Dedifferentiated amniotic fluid mesenchymal stem cell (primary cell): ENCODE data around the gene YJEFN3.

ENCODE experiments used
- DNase-seq: peaks from one replicate; pipeline ENCODE4 v3.0.0-alpha.2; 2016; ENCODE audit errors: extremely low spot score

Gene YJEFN3

DNA sequence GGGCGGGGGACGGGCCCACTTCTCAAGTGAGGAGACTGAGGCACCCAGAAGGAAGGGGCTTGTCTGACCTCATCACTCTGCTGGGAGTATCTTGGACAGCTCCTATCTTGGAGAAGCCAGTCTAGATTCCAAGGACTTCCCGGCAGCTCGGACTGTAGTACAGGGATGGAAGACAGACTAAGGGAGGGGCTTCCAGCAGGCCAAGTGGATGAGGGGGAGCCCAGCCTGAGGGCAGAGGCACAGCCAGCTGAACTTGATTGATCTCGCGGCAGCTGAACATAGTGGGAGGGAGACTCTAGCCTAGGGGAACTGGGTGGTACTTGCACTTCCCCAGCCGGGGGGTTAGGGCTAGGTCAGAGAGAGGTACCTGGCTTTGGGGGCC lies 10.1 kb downstream of the YJEFN3 start:
- no peak for DNase-seq

DNA sequence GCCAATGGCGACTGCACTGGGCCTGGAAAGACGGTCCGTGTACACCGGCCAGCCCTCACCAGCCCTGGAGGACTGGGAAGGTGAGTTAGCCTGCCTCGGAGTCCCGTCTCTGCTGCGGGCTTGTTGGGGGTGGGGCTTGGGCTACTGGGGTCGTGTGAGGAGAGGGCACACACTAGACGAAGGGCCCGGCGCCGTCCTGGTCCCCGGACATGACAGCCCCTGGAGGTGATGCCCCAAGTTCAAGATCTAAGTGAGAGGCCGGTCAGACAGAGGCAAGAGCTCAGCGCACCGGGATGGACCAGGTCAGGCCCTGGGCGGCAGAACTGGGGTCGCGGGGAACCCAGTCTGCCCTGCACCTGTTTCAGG lies 11.0 kb downstream of the YJEFN3 start:
- DNase-seq = no peak

DNA sequence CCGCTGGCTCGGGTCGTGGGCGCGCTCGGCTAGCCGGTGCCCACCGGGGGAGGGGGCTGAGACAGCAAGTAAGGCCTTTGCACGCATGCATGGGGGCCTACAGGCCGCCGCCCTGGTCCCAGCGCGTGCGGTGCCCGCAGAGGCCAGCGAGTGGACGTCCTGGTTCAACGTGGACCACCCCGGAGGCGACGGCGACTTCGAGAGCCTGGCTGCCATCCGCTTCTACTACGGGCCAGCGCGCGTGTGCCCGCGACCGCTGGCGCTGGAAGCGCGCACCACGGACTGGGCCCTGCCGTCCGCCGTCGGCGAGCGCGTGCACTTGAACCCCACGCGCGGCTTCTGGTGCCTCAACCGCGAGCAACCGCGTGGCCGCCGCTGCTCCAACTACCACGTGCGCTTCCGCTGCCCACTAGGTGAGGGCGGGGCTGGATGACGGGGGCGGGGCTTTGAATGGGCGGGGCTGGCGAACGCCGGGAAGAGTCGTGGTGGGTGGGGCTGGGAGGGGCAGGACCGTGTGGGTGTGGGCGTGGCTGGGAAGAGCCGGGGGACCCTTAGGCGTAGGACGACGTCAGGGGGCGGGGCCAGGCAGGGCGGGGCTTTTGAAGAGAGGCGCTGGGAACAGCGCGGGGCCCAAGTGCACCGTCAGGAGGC lies 11.5 kb downstream of the YJEFN3 start:
- no peak for DNase-seq

DNA sequence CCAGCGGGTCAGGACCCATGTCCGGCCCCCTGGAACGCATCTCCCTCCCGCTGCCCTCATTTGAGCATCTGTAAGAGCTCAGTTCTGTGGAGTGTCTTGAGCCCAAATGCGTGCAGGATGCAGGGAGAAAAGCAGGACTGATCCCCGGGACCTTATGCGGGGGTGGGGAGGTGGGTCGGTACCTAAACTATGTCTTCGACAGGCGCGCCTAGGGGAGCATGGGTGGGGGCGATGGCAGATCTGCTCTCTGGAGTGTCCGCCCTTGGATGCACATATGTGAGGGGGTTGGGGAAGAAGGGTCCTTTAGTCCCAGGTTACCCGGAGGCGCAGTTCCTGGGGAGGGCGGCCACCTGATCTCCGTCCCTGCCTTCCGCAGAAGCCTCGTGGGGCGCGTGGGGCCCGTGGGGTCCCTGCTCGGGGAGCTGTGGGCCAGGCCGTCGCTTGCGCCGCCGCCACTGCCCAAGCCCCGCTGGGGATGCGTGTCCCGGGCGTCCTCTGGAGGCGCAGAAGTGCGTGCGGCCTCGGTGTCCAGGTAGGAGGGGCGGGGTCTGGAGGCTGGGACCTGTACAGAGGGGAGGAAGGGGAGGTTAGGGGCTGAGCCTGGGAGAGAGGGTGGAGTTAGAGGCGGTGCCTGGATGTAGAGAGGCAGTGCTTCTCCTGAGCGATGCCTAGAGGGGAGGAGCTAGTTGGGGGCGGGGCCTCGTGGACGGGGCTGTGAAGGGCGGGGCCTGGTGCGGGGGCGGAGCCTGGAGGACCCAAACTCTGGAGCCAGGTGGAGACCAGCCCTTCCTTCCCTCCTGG lies 12.2 kb downstream of the YJEFN3 start:
- DNase-seq = no peak

DNA sequence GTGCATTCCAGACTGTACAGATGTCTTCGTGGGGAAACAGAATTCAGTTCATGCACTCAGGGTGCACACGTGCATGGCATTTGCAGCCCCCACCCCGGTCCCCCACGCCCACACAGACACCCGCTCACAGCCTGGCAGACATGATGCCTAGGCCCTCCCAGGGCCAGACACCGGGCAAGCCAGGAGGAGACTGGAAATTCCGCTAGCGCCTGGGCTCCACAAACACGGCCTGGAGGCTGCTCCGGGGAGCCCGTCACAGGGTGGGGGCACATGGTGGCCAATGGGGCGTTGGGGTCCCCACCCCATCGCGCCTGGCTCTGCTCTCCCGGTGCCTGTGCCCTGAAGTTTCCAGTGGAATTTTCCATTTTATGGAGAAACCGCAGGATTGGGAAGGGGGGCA lies 12.9 kb downstream of the YJEFN3 start:
- no peak for DNase-seq

DNA sequence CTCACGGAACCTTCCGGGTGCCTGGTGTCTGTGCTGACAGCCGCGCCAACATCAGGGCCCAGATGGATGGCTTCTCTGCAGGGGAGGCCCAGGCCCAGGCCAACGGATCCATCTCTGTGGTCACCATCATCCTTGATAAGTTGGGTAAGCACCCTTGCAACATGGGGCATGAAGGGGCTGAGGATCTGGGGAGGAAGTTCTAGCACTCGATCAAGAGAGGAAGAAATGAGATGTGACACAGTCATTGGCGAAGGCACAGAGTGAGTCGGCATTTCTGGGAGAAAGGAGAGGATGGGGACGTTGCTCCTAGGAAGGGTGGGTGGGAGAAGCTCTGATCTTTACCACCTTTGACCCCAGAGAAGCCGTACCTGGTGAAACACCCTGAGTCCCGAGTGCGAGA lies 13.8 kb downstream of the YJEFN3 start:
- DNase-seq = no peak

DNA sequence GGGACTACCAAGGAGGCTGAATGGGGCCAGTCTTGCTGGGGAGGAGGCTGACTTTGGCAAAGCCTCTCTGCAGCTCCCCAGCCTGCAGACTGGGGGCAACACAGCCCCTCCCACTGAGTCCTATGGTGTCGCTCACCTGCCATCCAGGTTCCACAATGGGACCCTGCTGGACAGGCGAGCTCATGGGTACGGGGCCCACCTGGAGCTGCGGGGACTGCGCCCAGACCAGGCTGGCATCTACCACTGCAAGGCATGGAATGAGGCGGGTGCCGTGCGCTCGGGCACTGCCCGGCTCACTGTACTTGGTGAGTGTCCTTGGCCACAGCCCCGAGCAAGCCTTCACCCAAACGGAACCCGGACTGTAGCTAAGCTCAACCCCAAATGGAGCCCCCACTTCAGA lies 14.4 kb downstream of the YJEFN3 start:
- no peak for DNase-seq

DNA sequence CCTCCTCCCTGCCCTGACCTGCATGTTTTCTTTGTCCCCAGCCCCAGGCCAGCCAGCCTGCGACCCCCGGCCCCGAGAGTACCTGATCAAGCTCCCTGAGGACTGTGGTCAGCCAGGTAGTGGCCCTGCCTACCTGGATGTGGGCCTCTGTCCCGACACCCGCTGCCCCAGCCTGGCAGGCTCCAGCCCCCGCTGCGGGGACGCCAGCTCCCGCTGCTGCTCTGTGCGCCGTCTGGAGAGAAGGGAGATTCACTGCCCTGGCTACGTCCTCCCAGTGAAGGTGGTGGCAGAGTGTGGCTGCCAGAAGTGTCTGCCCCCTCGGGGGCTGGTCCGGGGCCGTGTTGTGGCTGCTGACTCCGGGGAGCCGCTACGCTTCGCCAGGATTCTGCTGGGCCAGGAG lies 14.9 kb downstream of the YJEFN3 start:
- DNase-seq = no peak

DNA sequence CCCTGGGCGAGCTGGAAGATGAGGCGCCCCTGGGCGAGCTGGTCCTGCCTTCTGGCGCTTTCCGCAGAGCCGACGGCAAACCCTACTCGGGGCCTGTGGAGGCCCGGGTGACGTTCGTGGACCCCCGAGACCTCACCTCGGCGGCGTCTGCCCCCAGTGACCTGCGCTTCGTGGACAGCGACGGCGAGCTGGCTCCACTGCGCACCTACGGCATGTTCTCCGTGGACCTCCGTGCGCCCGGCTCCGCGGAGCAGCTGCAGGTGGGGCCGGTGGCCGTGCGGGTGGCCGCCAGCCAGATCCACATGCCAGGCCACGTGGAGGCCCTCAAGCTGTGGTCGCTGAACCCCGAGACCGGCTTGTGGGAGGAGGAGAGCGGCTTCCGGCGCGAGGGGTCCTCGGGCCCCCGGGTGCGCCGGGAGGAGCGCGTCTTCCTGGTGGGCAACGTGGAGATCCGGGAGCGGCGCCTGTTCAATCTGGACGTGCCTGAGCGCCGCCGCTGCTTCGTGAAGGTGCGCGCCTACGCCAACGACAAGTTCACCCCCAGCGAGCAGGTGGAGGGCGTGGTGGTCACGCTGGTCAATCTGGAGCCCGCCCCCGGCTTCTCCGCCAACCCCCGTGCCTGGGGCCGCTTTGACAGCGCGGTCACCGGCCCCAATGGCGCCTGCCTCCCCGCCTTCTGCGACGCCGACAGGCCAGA lies 15.7 kb downstream of the YJEFN3 start:
- no peak for DNase-seq

DNA sequence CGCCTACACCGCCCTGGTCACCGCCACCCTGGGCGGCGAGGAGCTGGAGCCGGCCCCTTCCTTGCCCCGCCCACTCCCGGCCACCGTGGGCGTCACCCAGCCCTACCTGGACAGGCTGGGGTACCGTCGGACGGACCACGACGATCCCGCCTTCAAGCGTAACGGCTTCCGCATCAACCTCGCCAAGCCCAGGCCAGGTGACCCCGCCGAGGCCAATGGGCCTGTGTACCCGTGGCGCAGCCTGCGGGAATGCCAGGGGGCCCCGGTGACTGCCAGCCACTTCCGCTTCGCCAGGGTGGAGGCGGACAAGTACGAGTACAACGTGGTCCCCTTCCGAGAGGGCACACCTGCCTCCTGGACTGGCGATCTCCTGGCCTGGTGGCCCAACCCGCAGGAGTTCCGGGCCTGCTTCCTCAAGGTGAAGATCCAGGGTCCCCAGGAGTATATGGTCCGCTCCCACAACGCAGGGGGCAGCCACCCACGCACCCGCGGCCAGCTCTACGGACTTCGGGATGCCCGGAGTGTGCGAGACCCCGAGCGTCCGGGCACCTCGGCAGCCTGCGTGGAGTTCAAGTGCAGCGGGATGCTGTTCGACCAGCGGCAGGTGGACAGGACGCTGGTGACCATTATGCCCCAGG lies 16.4 kb downstream of the YJEFN3 start:
- no peak for DNase-seq

DNA sequence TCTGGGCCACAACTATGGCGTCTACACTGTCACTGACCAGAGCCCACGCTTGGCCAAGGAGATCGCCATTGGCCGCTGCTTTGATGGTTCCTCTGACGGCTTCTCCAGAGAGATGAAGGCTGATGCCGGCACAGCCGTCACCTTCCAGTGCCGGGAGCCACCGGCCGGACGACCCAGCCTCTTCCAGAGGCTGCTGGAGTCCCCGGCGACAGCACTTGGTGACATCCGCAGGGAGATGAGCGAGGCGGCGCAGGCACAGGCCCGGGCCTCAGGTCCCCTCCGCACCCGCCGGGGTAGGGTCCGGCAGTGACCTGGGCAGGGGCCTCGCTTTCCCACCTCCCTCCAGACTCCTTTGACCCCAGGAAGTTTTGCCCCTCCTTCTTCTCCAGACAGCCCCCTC lies 17.0 kb downstream of the YJEFN3 start:
- DNase-seq = no peak

DNA sequence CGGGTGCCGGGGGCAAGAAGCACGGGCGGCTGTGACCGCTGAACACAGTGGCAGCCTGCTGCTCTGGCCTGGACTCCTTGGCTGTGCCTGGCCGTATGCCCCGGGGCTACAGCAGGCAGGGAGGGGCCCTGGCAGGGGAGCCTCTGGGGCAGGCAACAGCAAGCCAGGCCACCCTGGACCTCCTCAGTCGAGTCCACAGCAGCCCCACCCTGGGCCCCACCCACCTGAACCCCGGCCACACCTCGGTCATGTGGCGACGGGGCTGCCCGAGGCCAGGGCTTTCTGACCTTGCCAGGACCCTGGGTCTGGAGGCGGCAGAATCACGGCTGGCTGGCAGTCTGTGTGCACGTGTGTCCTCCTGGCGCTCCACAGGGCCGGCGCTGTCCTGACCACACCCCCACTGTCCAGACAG lies 18.0 kb downstream of the YJEFN3 start:
- no peak for DNase-seq

DNA sequence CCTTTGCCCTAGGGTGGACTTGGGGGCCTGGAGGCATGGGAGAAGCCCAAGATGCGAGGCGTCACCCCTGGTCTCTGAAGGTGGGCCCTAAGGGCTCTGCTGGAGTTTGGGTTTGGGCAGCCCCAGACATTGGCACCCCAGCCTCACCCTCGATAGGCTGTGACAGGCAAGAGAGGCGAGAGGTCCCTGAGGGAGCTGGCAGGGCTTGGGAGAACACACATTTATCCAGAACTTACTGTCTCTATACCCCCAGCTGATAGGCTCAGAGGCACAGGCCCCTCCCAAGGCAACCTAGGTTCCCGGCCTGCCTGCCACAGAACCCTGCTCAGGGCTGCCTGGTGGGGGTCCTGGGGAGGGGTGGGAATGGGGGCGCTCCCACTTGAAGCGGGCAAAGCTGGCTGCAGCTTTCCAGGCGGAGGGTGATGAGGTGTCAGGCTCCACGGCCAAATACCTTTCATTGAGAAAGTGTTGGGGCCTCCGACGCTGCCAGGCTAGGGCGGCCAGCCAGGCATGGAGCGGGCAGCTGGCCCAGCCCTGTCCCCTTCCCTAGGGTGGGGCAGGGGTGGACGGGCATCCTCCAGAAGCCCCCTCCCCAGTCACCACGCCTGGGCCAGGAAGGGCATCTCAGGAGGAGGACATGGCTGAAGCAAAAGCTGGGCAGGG lies 19.1 kb downstream of the YJEFN3 start:
- no peak for DNase-seq

DNA sequence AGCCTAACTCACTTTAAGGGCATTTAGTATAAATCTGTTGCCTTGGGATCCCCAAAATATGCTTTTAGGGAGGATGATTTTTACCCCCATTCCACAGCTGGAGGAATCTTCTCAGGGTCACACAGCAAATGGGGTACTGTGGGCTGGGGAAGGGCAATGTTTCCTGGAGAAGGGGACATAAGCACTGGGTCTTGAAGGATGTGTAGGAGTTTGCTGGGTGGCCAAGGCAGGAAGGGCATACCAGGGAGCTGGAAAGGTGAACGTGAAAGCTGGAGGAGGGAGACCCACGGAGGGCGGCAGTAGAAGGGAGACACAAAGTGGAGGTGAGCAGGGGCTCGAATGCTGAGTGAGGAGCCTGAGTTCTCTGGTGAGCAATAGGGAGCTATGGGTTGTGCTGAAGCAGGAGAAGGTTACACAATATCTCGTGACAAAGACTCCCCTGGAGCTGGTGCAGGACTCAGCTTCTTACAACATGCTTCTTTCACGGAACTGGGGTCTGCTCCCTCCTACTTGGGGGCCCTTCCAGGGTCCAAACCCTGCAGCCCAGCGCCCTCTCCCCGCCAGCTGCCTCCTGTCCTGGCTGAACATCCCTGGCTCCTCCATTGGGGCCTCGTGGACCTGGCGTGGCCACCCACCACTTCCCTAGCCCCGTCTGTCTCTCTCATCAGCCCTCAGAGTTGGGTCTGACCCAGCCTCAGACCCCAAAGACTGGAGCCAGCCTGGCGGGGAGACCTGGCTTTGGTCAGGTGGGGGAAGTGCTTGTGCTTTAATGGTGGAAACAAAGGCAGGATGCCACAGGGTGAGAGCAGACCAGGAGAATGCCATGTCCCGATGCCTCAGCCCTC lies 20.4 kb downstream of the YJEFN3 start:
- DNase-seq = no peak

DNA sequence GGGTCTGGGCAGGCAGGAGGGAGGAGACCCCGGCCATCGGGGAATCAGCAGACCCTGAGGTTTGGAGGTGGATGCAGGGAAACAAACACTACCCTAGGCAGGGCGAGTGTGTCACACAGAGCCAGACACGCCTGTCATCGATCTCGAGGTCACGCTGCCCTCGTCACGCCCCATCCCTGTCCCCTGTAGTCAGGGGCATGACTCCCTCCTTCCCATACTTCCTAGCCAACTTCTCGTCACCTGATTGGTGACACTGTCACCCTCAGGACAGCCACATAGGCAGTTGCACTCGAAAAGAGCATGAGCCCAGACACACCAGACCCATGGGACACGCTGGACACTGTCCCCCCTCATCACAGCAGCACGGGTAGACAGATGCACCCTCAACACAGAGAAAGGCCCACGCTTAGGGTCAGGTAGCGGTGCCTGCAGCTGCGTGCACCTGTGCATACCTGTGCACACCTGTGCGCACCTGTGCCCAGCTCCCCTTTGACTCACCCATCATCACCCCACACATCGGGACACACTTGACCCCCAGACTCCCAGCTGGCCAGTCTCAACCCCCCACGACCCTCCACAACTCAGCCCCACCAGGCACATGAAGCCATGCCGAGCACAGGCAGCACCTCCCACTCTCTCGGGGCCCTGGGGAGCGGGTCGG lies 21.2 kb downstream of the YJEFN3 start:
- no peak for DNase-seq

DNA sequence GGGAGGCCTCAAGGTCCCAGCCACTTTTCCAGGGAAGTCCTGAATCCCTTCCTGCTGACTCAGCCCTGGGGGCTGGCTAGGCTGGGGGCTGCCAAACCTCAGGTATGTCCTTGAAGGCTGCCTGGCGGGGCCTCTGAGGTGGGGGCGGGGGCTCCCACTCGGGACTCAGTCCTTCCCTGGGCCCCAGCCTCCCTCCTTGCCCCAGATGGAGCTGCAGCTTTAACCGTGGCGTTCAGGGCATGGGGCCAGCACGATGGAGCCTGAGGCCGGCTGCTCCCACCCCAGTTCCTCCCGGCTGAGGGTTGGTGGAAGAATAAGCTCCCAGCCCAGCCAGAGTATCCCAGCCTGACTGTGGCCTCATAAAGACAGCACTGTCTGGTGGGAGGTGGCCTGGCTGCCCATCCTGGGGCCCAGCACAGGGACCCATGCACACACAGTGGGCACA lies 21.8 kb downstream of the YJEFN3 start:
- no peak for DNase-seq

DNA sequence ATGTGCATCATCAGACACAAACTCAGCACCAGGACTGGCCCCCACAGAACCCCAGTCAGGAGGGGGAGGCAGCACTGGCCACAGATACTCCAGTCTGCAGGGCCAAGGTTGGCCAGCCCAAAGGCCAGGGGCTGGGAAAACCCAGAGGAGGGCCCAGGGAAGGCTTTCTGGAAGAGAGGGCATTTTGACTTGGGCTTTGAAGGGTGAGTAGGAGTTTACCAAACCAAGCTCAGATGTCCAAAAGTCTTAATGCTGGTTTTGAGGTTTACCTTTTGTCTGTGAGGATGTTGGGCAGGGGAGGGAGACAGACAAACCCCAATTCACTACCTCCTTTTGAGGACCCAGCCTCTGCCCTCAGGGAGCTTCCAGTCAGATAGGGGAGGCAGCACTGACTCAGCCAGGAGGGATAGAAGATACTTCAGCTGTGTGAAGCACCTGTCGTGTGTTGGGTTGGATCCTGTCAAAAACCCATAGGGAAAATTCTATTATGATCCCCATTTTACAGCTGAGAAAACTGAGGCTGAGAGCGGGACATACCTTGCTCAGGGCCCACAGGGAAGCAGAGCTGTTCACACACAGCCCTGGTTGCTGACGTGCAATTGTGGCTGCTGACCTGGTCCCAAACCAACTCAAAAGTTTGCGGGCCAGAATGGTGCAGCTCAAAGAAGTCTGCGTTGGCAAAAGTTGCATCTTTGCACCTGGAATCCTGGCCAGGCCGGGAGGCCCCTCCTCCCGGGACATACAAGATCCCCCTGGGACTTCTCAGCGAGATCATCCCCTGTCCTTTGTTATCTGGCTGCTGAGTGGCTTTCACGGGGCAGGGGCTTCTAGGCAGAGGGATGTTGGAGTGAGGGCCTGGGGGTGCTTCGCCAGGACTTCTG lies 22.5 kb downstream of the YJEFN3 start:
- DNase-seq = no peak

DNA sequence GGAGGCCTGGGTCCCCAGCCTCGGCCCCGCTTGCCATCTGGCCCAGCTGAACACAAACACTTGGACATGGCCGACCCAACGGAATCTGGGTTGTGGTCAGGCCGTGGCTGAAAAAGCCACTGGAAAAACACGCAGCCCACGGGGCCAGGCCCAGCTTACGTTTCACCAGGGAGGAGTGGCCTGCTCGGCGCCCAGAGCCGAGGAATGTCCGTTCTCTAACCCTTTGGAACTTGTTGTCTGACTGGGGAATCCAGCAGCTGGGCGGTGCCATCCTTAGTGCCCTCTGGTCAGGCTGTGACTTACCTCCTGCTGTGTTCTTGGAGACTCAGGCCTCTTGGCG lies 23.1 kb downstream of the YJEFN3 start:
- DNase-seq = no peak

DNA sequence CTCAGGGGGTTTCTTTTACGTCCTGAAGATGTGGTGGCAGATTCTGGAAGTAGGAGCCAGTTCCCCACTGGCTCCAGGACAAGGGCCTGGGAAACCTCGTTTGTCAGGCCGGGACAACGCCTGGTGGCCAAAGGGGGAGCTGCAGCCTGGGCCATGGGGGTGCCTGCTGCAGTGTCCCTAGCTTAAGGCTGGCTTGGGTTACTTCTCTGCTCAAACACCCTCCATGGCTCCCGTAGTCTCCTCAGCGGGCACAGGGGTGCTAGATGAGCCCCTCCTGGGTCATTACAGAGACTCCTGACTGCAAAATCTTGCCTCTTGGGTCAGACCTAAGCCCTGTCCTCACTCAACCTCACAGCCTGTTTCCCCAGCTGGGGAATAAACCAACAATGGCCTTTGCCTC lies 24.1 kb downstream of the YJEFN3 start:
- no peak for DNase-seq

DNA sequence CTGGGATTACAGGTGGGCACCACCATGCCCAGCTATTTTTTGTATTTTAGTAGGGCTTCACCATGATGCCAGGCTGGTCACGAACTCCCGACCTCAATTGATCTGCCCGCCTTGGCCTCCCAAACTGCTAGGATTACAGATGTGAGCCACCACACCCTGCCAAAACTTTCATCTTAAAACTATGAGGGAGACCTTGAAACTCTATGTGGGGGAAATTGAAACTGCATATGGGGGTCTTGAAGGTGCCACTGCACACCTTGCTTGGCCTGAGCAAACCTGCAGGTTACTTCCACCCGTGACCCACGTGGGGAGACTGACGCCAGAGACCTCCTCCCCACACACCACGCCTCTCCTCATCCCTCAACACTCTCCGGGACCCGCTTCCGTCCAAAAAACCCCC lies 25.0 kb downstream of the YJEFN3 start:
- no peak for DNase-seq
